Keratinocyte (primary cell): ENCODE data around the gene SERF2. TPM values are rescaled to one million over a fixed set of nuclear protein-coding genes. Genes with fewer than 3 reads are reported as not detected.
A peak's percentile ranks its signal among the peaks of the same experiment; 100 is the strongest.

ENCODE experiments used
- DNase-seq: peaks from one replicate; pipeline ENCODE4 v3.0.0-alpha.2; 2011; ENCODE audit warnings: low read depth, missing footprints, low spot score
- FAIRE-seq: peaks from 2 replicates; lab custom pipeline; 2011; peaks lifted over from hg19 to GRCh38; lab: Jason Lieb, UNC
- H2AFZ ChIP-seq: 2 replicates; pipeline ENCODE4 v1.6.0; 2012; ENCODE audit warnings: low read length, control low read depth, inconsistent platforms; ENCODE audit not compliant: control insufficient read depth
- H3K27ac ChIP-seq: 2 replicates; pipeline ENCODE4 v1.5.1; 2011; ENCODE audit warnings: low read length; ENCODE audit not compliant: control insufficient read depth, insufficient read depth
- H3K27me3 ChIP-seq: 3 replicates; pipeline ENCODE4 v1.6.0; 2011; ENCODE audit warnings: low read length; ENCODE audit not compliant: control insufficient read depth, insufficient read depth; ENCODE audit errors: extremely low read depth
- H3K36me3 ChIP-seq, 2 experiments: 2 replicates in 1 of 2; 3 replicates in 1 of 2; pipeline ENCODE4 v1.5.1; 2011; ENCODE audit warnings: low read length in 2 of 2, mild to moderate bottlenecking in 1 of 2; ENCODE audit not compliant: control insufficient read depth in 2 of 2, insufficient read depth in 2 of 2; ENCODE audit errors: extremely low read depth in 1 of 2
- H3K4me1 ChIP-seq: 3 replicates; pipeline ENCODE4 v1.5.1; 2011; ENCODE audit warnings: low read length; ENCODE audit not compliant: control insufficient read depth, insufficient read depth; ENCODE audit errors: extremely low read depth
- H3K4me2 ChIP-seq: 3 replicates; pipeline ENCODE4 v1.6.0; 2011; ENCODE audit warnings: low read depth, low read length; ENCODE audit not compliant: control insufficient read depth, insufficient read depth; ENCODE audit errors: extremely low read depth
- H3K4me3 ChIP-seq, 3 experiments: fragments of 200-600 bp in 1 of 3; sonication (generic) in 1 of 3; 2 replicates in 2 of 3; 3 replicates in 1 of 3; pipeline ENCODE4 v1.5.1; 2011 to 2016; ENCODE audit warnings: low read length in 3 of 3, mild to moderate bottlenecking in 3 of 3, control low read depth in 2 of 3, inconsistent platforms in 1 of 3, low read depth in 1 of 3, mixed read lengths in 1 of 3, mixed run types in 1 of 3, moderate library complexity in 1 of 3; ENCODE audit not compliant: control insufficient read depth in 2 of 3, insufficient read depth in 2 of 3; ENCODE audit errors: extremely low read depth in 1 of 3
- H3K79me2 ChIP-seq: 2 replicates; pipeline ENCODE4 v1.6.0; 2012; ENCODE audit warnings: low read length; ENCODE audit not compliant: control insufficient read depth, insufficient read depth
- H3K9ac ChIP-seq: 3 replicates; pipeline ENCODE4 v1.6.0; 2011; ENCODE audit warnings: low read length; ENCODE audit not compliant: control insufficient read depth, insufficient read depth; ENCODE audit errors: extremely low read depth
- H3K9me1 ChIP-seq: 3 replicates; pipeline ENCODE4 v1.6.0; 2011; ENCODE audit warnings: low read length; ENCODE audit not compliant: control insufficient read depth, insufficient read depth; ENCODE audit errors: extremely low read depth
- H3K9me3 ChIP-seq: 2 replicates; pipeline ENCODE4 v1.5.1; 2012; ENCODE audit warnings: low read depth, low read length; ENCODE audit not compliant: control insufficient read depth
- H4K20me1 ChIP-seq: 3 replicates; pipeline ENCODE4 v1.6.0; 2011; ENCODE audit warnings: low read length; ENCODE audit not compliant: control insufficient read depth, insufficient read depth; ENCODE audit errors: extremely low read depth
- EZH2 ChIP-seq: IDR thresholded peaks from one replicate; pipeline ENCODE4 v1.6.1; 2012; ENCODE audit warnings: inconsistent platforms, mild to moderate bottlenecking, low read length, moderate library complexity
- dilution Hi-C: fragments of 300-500 bp; cut with MboI; formaldehyde crosslinking; loops from one replicate; pipeline ENCODE4 v1.7.0; 2020; ENCODE audit warnings: low sequenced_read_pairs; ENCODE audit not compliant: extremely low pct_ligation_motif_present
- polyA plus RNA-seq, 5 experiments: library from polyadenylated mRNA; depleted of rRNA in 3 of 5; stranded (reverse) in 3 of 5; stranded (forward) in 1 of 5; unstranded in 1 of 5; fragments of >200 nt; gene quantifications; 1 replicate in 1 of 5; 2 replicates in 3 of 5; 3 replicates in 1 of 5; pipeline versions ENCODE4 v1.2.1 to v1.2.3, GENCODE V29; 2011 to 2012; ENCODE audit warnings: missing spikeins in 2 of 5, low read depth in 1 of 5, low replicate concordance in 1 of 5
- TF ChIP-seq, protein P1 (sequence below), 3 experiments: IDR thresholded peaks in 1 of 3; conservative IDR thresholded peaks in 1 of 3; optimal IDR thresholded peaks in 1 of 3; 2 replicates in 2 of 3; 3 replicates in 1 of 3; pipeline versions ENCODE3 to v1.5.1; 2011; ENCODE audit warnings: low read length in 3 of 3, mild to moderate bottlenecking in 3 of 3, moderate library complexity in 2 of 3, control low read depth in 1 of 3, inconsistent platforms in 1 of 3; ENCODE audit not compliant: insufficient read depth in 2 of 3; ENCODE audit errors: extremely low read depth in 1 of 3

Gene SERF2
- polyA plus RNA-seq, 1 donor (not counting 4 experiments of a cell fraction or from before 2014, with no cell fraction given) = 534 TPM

DNA sequence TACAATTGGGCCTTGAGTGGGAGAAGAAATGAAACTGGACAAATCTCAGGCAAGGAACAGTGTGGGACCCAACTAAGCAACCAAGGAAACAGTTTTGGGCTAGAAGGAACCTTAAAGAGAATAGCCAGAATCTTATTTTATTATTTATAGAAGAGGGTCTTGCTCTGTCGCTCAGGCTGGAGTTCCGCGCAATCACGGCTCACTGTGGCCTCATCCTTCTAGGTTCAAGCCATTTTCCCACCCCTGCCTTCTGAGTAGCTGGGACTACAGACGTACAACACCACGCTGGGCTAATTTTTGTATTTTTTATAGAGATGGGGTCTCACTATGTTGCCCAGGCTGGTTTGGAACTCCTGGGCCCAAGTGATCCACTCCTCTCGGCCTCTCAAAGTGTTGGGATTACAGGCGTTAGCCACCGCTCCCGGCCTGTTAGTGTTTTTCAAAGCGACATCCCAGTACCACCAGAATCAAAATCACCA is 33.9 kb downstream of the SERF2 start:
- Histone ChIP-seq H3K9me3 (no peaks in the 10 kb centered on the region), H3K27me3 (no peaks in the 10 kb centered on the region), H3K27ac (peak overlapping the region; percentile 40), H3K9ac (peak overlapping the region; percentile 80), H3K36me3 (no peaks in the 10 kb centered on the region), H4K20me1 (no peaks in the 10 kb centered on the region), H3K79me2 (peaks cover 31% of the 10 kb centered on the region), H3K9me1 (no peaks in the 10 kb centered on the region), H3K4me1 (peaks cover 16% of the 10 kb centered on the region), H2AFZ (peak overlapping the region; percentile 94), H3K4me3 (peak overlapping the region in 2 of 3 experiments; percentile 66 to 73), H3K4me2 (peak overlapping the region; percentile 96)
- no peak for FAIRE-seq
- no peak for DNase-seq
- dilution Hi-C loops = no loop called here
- TF ChIP-seq, protein P1, sequence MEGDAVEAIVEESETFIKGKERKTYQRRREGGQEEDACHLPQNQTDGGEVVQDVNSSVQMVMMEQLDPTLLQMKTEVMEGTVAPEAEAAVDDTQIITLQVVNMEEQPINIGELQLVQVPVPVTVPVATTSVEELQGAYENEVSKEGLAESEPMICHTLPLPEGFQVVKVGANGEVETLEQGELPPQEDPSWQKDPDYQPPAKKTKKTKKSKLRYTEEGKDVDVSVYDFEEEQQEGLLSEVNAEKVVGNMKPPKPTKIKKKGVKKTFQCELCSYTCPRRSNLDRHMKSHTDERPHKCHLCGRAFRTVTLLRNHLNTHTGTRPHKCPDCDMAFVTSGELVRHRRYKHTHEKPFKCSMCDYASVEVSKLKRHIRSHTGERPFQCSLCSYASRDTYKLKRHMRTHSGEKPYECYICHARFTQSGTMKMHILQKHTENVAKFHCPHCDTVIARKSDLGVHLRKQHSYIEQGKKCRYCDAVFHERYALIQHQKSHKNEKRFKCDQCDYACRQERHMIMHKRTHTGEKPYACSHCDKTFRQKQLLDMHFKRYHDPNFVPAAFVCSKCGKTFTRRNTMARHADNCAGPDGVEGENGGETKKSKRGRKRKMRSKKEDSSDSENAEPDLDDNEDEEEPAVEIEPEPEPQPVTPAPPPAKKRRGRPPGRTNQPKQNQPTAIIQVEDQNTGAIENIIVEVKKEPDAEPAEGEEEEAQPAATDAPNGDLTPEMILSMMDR (optimal IDR thresholded peaks at IDR 0.05 in 1 of 3, IDR thresholded peaks at IDR 0.05 in 1 of 3, conservative IDR thresholded peaks at IDR 0.05 in 1 of 3; ENCODE audit: extremely low read depth in 1 of 3, insufficient read depth in 2 of 3, low read length in 3 of 3) = no peak
- no peak for TF ChIP-seq EZH2

DNA sequence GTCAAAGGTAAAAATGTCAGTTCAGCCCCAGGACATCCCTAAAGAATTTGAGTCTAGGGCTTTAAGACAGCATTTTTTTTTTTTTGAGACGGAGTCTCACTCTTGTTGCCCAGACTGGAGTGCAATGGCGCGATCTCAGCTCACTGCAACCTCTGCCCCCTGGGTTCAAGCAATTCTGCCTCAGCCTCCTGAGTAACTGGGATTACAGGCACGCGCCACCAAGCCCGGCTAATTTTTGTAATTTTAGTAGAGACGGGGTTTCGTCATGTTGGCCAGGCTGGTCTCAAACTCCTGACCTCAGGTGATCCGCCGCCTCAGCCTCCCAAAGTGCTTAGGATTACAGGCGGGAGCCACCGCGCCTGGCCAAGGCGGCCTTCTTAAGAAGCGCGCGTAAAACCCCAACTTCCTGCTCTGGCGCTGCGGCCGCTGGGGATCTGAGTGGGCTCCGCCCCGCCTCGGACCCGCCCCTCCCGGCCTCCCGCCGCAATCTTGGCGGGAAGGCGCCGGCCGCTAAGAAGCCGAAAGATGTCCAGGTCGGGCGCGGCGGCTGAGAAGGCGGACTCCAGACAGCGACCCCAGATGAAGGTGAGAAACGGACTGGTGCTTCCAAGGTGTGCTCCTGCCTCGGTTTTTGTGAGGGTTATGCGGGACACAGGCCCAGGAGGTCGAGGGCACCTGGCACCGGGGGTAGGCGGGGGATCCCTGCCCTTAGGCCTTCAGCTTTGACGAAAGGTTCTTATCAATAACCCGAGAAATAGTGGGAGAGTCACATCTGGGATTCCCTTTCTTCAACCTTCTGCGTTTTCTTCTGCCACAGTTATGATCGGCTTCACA is 34.6 kb downstream of the SERF2 start, which contains the start of gene WDR76:
WDR76 (plus strand) TSS at position 495 of the 834 bp plus-strand sequence; CDS start at position 526, 31 bp downstream.
- Histone ChIP-seq H3K79me2 (peaks cover 25% of the 10 kb centered on the region), H3K9me3 (no peaks in the 10 kb centered on the region), H3K9me1 (no peaks in the 10 kb centered on the region), H3K9ac (peak within 1 kb of the TSS; percentile 80), H3K36me3 (no peaks in the 10 kb centered on the region), H3K27ac (peak within 1 kb of the TSS; percentile 75), H4K20me1 (no peaks in the 10 kb centered on the region), H3K4me3 (peak within 1 kb of the TSS; percentile 34 to 73 (median 66)), H2AFZ (peak within 1 kb of the TSS; percentile 94), H3K27me3 (no peaks in the 10 kb centered on the region), H3K4me1 (peaks cover 16% of the 10 kb centered on the region), H3K4me2 (peak within 1 kb of the TSS; percentile 96)
- FAIRE-seq = no peak
- peak; percentile 19 for DNase-seq
- TF ChIP-seq EZH2 = no peak
- TF ChIP-seq, protein P1 (optimal IDR thresholded peaks at IDR 0.05 in 1 of 3, IDR thresholded peaks at IDR 0.05 in 1 of 3, conservative IDR thresholded peaks at IDR 0.05 in 1 of 3; ENCODE audit: extremely low read depth in 1 of 3, insufficient read depth in 2 of 3, low read length in 3 of 3) = no peak
- dilution Hi-C loops = no loop called here
